Iris pigment epithelial cell (primary cell): ENCODE data around the gene ZNF541.
A peak's percentile ranks its signal among the peaks of the same experiment; 100 is the strongest.

ENCODE experiments used
- DNase-seq: peaks from one replicate; pipeline ENCODE4 v3.0.0-alpha.2; 2011; ENCODE audit warnings: low read depth

Gene ZNF541, protein sequence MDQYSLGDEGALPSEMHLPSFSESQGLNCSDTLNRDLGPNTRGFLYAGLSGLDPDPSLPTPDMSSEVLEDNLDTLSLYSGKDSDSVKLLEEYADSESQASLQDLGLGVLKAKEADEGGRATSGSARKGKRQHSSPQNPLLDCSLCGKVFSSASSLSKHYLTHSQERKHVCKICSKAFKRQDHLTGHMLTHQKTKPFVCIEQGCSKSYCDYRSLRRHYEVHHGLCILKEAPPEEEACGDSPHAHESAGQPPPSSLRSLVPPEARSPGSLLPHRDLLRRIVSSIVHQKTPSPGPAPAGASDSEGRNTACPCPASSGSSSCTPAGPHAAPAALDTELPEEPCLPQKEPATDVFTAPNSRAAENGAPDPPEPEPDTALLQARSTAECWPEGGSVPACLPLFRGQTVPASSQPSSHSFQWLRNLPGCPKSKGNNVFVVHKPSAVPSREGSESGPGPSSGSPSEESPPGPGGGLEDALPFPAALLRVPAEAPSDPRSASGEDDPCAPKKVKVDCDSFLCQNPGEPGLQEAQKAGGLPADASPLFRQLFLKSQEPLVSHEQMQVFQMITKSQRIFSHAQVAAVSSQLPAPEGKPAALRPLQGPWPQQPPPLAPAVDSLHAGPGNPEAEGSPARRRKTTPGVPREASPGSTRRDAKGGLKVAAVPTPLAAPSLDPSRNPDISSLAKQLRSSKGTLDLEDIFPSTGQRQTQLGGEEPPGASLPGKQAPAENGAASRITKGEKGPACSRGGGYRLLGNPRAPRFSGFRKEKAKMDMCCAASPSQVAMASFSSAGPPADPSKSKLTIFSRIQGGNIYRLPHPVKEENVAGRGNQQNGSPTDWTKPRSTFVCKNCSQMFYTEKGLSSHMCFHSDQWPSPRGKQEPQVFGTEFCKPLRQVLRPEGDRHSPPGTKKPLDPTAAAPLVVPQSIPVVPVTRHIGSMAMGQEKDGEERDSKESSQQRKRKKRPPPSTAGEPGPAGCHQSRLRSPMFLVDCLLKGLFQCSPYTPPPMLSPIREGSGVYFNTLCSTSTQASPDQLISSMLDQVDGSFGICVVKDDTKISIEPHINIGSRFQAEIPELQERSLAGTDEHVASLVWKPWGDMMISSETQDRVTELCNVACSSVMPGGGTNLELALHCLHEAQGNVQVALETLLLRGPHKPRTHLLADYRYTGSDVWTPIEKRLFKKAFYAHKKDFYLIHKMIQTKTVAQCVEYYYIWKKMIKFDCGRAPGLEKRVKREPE (N-terminal part only)

DNA sequence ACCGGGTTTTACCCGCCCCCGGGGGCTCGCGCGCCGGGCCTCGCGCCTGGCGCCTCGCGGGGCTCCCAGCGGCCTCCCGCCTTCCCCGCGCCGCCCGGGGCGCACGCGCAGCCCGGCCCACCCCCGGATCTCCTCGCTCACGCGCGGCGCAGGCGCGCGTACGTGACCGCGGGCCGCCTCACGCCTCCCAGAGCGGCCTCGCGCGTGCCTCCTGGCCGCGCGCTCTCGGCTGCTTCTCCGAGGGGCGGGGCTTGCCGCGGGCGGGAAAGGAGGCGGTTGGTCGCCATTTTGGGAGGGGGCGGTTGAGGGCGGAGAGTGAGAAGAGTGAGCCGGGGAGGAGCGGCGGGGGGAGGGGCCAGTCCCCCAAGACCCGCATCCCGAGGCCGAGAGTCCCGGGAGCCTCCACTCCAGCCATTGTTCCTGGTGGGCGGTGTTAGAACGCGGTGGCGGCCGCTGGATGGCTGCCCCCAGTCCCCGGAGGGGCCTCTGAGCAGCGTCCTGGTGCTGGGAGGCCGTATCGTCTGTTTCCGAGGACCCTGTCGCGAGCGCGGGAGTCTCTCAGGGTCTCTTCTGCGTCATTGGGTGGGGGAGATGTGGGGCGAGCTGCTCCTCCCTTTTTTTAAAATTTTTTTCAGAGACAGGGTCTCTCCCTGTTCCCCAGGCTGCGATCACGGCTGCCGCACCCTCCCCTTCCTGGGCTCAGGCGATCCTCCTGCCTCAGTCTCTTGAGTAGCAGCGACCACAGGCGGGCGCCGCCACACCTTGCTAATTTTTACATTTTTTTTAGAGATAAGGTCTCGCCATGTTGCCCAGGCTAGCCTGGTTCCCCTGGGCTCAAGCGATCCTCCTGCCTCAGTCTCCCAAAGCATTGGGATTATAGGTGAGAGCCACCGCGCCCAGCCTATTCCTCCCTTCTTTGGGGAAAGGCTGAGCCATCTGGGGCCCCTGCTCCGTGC lies at the start of gene ZNF541:
TSS of gene ZNF541 (minus strand) at position 78 of the 956 bp plus-strand sequence. CDS start 17,292 bp downstream, outside the sequence.
- DNase-seq, result peak; percentile 39

DNA sequence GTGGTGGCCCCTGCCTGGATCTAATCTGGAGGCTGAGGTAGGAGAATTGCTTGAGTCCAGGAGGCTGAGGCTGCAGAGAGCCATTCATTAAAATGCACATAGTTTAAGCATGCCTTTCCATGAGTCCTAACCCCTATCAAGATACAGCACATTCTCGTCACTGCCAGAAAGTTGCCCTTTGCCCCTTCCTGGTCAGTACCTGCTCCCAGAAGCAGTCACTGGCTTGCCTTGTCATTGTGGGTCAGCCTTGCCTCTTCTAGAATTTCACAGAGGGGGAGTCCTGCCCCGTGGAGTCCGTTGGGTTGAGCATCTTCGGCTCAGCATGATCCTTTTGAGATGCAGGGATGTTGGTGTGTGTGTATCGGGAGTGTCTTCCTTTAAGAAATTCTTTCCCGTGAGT lies 46.8 kb upstream of the ZNF541 start:
- peak; percentile 46 for DNase-seq

- DNase-seq, result no peak
Measured at GRCh38 chr19:47618771-47619170, 45.8 kb upstream of the ZNF541 start.

- no peak for DNase-seq
Measured at GRCh38 chr19:47615714-47616113, 42.8 kb upstream of the ZNF541 start.

DNA sequence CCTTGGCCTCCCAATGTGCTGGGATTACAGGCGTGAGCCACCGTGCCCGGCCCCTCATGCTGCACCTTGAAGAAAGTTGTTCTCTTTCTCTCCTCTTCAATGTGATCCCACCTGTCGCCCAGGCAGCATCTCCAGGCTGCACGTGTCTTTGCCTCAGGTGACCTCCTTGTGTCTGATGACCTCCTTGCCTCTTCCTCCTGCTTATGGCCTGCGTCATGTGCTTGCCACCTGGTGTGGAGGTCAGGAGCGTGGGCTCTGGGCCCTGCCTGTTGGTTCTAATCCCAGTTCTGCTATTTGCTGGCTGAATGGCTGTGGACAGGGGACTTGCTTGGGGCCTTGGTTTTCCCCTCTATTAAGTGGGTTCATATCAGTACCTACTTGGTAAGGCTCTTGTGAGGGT lies 42.3 kb upstream of the ZNF541 start:
- no peak for DNase-seq

DNA sequence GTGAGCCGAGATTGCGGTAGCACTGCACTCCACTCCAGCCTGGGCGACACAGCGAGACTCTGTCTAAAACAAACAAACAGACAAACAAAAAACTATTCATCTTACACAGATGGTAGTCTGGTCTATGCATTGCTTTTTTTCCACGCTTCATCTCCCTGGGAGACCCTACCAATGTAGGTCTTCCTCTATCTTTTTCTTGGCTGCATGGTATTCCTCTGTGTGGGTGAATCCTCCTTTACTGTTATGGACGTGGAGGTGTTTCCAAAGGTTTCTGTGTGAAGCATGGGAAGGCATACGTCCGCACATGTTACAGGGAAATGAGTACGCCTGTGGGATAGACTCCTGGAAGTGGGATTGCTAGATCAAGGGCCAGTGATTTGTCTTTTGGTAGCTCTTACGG lies 41.6 kb upstream of the ZNF541 start:
- no peak for DNase-seq

DNA sequence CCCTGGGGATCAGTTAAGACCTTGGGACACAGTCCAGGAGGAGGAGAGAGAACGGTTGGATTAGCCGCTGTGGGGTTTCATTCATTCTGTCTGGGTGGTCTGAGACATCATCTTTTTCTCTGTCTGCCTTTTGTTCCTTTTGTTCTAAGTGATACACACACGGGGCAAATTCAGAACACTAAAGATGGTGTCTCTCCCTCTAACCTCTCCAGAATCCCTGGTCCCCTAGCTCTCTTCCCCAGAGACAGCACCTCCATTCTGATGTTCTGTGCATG lies 41.0 kb upstream of the ZNF541 start:
- no peak for DNase-seq

- peak; percentile 75 for DNase-seq
Measured at GRCh38 chr19:47613165-47614020, 40.4 kb upstream of the ZNF541 start.

DNA sequence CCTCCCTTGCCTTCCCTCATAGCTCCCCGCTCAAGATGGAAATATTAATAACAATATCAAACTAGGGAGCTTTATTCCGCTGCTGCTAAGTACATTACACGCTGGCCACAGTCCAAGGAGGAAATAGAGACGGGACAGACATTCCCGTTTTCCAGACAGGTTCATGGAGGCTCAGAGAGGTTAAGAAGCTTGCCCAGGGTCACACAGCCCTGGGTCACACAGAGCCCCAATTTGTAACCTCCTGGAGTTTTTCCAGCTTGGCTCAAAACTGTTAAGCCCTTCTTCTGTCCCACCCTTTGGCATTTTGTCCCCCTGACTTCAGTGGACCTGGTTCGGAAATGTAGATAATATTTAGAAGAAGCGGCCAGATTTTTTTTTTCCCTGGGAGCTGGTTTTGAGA lies 38.0 kb upstream of the ZNF541 start:
- DNase-seq, result no peak

GRCh38 chr19:47609906-47610894 lies 37.3 kb upstream of the ZNF541 start:
- peak; percentile 55 for DNase-seq

DNA sequence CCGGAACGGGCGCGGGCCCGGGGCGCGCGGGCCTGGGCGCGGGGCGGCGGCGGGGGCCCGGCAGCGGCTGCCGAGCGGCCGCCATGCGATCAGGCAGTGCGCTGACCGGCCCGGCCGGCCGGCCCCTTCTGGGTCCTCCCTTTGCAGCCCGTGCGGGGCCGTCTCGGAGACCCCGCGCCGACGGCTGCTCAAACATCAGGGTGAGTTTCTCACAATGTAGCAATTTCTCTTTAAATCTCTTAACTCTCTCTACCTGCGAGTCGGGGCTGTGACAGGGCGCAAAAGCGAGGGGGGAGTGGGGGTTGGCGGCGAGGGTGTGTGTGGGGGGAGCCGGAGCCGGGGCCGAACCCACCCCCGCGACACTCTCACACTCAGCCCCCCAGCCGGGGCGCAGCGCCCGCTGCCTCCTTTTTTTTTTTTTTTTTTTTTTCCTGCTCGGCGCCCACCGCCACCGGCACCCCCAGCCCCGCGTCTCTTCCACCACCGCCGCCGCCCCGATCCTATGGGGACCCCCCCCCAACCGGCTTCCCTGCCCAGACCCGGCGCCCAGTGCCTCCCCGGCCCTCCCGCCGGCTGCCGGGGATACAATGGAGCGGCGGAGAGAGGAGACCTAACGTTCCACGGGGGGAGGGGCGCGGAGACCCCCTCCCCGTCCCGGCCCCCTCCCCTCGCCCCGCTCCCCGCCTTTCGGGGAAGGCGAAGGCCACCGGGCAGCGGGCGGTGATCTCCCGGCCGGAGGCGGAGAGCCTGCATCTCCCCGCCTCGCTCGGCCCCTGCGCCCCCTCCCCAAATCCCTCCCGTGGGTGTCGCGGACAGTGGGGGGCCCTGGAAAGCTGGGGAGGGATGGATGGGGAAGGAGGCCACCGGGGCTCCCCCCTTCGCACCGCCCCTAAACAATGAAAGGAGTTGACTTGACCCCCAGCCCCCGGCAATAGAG lies 36.3 kb upstream of the ZNF541 start, which contains the start of gene BICRA:
TSS of gene BICRA (plus strand) at position 166 of the 937 bp plus-strand sequence. CDS start 64,441 bp downstream, outside the sequence.
- DNase-seq, result peak; percentile 77

GRCh38 chr19:47608074-47608918 lies 35.3 kb upstream of the ZNF541 start:
- peak; percentile 94 for DNase-seq

- no peak for DNase-seq
Measured at GRCh38 chr19:47607564-47608073, 34.7 kb upstream of the ZNF541 start.

DNA sequence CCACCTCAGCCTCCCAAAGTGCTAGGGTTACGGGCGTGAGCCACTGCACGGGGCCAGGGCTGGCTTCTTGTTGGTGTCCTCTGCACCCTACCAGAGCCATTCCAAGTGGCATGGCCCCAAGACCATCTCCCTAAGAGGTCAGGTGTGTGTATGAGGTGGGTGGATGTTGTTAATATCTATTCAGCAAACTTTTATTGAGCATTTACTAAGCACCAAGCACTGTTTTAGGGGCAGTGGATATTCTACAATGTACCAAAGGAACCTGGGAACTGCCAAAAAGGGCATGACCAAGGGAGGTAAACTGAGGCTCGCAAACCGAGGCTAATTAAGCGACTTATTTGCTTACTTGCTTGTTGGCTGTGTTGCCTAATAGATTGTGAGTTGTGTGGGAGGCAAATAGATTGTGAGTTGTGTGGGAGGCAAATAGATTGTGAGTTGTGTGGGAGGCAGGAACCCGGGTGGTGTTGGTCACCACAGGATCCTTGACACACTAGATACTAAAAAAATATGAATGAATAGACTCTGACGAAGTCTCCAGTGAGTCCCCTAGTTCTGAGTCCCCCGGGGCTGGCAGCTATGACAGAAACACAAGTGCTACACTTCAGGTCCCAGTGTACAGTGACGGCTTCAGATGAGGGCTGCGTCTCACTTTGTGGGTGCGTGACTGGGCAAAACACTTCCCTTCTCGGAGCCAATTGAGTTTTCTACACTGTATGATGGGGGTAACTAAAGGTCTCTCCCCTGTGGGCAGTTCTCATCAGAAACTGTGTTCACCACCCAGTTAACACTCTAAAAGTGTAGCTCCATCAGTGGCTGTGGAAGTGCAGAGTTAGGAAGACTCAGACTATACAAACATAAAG lies 31.0 kb upstream of the ZNF541 start:
- DNase-seq, result no peak

GRCh38 chr19:47601180-47601904 lies 28.4 kb upstream of the ZNF541 start:
- DNase-seq, result no peak
